ENCODE results near the gene EIF5.

Gene EIF5

DNA sequence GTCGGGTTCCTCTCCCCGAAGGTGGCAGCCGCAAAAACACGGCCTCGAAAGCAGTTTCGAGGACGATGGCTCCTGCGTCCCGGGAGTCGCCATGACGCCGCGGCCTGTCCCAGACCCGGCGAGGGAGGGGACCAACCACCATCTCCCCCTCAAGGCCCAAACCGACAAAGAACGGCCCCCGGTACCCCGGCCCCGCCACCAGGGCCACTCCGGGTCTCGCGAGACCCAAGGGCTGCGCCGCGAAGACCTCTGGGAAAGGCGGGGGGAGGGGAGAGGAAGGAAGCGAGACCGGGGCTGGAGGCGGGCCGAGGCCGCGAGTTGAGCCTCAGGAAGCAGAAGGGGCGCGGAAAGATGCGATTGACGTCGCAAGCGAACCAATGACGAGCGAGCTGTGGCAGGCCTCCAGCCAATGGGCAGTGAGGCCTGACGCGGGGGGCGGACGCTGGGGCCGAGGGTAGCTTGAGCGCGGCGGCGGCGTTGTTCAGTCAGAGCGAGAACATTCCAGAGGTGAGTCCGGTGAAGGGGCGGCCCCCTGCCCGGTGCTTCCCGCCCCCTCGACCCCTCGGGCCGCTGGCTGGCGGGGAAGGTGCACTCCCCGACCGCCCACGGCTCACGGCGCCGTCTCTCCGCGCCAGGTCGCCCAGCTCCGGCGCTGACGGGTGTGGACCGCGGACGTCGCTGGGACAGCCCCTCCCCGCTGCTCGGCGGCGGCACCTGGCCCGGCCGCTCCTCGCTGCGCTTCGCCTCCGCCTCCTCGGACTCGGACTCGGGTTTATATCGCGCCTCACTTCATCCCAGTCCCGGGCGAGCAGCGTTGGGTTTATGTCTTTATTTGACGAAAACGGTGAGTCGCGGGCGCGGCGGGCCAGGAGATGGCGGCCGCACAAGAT lies at the start of gene EIF5:
TSS of gene EIF5 (plus strand) at position 484 of the 890 bp plus-strand sequence. CDS start 1,624 bp downstream, outside the sequence.
- peak; percentile 97 for DNase-seq

- no peak for DNase-seq
Observed at GRCh38 chr14:103284574-103285467, 49.2 kb upstream of the EIF5 start.

GRCh38 chr14:103286460-103286859 lies 47.6 kb upstream of the EIF5 start:
- DNase-seq: no peak

GRCh38 chr14:103286968-103287850 lies 46.8 kb upstream of the EIF5 start:
- no peak for DNase-seq

DNA sequence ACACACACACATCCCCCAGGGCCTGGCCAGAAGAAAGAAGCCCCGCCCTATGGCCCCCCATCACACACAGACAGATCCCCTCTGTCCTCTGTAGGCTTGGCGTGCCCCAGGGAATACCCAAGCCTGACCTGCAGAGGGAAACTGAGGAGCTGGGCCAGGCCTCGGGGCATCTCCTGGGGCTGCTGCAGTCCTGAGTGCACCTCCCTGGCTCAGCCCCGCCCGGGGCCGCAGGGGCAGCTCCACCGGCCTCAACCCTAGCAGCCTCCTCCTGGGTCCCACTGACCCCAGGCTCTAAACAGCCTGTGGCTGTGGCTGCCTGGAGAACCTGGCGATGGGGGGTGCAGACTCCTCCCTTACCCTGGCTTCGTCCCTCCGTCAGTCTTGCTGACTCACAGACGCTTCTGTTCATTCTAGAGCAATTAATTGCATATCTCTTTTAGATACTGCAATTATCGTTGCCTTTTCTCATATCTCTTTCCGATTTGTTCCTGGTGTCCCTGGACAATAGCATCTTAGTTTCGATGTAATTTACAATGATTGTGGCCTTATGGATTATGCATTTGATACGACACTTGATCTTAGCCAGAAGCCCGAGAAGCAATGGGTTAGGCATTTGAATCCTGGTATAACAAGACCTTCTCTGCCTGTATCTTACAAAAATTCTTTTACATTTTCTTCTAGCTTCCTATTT lies 45.8 kb upstream of the EIF5 start:
- no peak for DNase-seq

- no peak for DNase-seq
Observed at GRCh38 chr14:103290056-103290455, 44.0 kb upstream of the EIF5 start.

GRCh38 chr14:103290494-103290893 lies 43.5 kb upstream of the EIF5 start:
- DNase-seq: no peak

DNA sequence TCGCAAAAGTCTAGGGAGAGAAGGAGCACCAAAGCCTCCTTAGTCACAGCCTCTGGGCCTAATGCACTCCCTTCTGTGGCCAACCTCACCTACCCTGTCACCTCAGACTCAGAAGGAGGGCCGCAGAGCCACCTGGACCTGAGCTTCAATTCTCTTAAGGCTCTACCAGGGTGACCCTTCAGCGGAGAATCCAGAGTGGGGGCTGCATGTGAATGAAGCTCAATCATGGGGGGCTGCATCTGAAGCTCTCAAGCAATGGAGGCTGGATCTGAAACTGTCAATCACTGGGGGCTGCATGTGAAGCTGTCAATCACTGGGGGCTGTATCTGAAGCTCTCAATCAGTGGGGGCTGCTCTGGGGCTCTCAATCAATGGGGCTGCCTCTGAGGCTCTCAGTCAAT lies 43.1 kb upstream of the EIF5 start:
- no peak for DNase-seq

DNA sequence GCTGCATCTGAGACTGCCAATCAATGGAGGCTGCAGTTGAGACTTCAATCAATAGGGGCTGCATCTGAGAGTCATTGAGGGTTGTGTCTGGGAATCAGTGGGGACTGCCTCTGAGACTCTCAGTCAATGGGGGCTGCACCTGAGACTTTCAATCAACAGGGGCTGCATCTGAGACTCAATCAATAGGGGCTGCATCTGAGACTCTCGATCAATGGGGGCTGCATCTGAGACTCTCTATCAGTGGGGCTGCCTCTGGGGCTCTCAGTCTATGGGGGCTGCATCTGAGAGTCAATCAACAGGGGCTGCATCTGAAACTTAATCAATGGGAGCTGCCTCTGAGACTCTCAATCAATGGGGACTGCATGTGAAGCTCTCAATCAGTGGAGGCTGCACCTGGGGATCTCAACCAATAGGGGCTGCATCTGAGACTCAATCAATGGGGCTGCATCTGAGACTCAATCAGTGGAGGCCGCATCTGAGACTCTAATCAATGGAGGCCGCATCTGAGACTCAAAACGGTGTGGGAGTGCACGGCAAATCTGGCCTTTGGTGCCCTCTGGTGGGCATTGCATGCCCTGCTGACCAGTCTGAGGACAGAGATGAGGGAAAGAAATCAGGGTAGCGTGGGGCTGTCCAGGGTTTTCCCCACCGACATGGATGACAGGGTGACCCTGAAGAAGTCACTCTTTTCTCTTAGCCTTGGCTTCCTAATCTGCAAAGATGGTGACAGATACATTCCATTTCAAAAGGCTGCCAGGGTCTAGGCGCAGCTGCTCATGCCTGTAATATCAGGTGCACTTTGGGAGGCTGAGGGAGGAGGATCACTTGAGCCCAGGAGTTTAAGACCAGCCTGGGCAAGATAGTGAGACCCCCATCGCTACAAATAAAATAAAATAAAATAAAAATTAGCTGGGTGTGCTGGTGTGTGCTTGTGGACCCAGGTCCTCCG lies 41.3 kb upstream of the EIF5 start:
- peak; percentile 59 for DNase-seq

DNA sequence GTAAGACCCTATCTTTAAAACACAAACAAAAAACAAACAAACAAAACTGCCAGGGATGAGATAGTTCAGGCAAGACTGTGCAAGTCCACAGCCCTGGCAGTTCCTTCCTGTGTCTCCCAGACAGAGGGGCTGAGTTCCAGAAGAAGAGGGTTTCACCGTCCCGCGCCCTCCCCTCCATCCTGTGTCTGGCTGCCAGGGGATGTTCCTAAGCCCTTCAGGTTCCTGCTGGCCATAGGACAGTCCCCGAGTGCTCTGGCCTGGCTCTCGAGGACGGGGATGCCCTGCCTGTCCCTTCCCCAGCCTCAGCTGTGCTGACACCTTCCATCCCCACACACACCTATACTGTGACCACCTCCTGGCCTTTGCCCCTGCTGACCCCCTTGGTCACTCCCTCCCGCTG lies 40.6 kb upstream of the EIF5 start:
- DNase-seq: no peak

DNA sequence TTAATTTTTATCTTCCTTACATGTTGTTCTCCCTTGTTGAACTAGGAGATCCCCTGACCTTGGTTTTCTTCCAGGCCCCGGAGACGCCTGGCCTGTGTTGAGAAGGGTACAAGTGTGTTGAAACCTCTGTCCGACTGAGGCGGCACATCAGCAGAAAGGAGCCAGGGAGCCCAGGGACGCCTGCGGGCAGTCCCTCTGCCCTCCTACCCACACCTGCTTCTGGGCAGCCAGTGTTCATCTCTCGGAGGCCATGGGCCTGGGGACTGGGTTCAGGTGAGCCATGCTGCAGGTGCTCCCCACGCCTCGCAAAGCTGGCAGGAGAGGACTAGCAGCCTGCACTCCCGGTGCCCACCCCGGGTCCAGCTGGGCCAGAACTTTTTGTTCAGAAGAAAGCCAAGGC lies 39.9 kb upstream of the EIF5 start:
- no peak for DNase-seq

DNA sequence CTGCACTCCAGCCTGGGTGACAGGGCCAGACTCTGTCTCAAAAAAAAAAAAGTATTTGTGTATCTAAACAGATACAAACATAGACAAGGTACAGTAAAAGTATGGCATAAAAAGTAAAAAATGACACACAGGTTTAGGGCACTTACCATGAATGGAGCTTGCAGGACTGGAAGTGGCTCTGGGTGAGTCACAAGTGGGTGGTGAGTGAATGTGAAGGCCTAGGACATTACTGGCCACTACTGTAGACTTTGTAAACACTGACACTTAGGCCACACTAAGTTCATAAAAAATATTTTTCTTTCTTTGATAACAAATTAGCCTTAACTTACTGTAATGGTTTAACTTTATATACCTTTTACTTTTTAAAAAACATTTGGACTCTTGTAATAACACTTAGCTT lies 38.0 kb upstream of the EIF5 start:
- DNase-seq: no peak

GRCh38 chr14:103296987-103297386 lies 37.0 kb upstream of the EIF5 start:
- DNase-seq: no peak

GRCh38 chr14:103298620-103299019 lies 35.4 kb upstream of the EIF5 start:
- DNase-seq: no peak

DNA sequence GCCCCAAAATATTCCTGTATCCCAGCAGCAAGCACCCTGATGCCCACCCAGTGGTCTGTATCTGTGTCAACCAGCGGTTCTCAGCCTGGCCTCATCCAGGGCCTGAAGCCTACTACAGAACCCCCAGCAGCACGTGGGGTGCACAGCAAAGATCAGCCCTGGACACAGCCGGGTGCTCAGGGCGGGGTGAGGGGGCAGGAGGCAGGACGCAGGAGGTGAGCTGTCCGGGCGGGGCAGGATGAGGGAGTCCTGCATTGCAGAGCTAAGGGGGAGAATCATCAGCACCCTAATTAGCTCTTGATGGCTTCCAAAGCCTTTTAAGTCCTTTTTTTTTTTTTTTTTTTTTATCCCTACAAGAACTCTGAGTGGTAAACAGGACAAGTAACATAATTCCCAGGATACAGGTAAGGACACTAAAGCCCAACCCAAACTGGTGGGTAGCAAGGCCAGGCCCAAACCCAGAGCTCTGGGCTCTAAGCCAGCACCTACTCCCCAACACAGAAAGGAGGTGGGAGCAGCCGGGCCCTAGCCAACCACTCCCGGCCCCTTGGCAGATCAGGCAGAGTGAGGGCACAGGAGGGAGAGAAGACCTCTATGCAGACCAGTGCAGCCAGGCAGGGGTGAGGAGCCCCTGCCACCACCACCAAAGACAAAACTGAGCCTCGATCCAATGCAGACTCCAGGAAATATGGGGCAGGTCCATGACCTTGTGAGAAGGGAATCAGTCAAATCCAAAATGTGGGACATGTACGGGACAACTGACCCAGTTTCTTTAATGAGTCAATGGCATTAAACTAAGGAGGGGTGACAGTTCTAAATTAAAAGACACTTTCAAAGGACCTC lies 32.3 kb upstream of the EIF5 start:
- no peak for DNase-seq

GRCh38 chr14:103302966-103303365 lies 31.1 kb upstream of the EIF5 start:
- no peak for DNase-seq

DNA sequence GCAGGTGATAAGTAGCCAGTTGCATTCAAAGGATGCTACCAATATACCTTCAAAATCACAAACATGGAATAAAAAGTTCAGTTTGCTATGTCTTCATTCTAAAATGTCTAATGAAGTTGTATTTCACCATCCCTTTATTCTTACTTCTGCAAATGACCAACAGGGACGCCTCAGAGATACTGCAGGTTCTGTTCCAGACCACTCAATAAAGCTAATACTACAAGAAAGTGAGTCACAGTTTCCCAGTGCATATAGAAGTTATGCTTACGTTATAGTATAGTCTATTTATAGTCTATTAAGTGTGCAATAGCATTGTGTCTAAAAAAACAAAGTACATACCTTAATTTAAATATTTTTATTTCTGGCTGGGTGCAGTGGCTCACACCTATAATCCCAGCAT lies 29.3 kb upstream of the EIF5 start:
- no peak for DNase-seq

GRCh38 chr14:103308717-103309616 lies 25.1 kb upstream of the EIF5 start:
- DNase-seq: no peak

DNA sequence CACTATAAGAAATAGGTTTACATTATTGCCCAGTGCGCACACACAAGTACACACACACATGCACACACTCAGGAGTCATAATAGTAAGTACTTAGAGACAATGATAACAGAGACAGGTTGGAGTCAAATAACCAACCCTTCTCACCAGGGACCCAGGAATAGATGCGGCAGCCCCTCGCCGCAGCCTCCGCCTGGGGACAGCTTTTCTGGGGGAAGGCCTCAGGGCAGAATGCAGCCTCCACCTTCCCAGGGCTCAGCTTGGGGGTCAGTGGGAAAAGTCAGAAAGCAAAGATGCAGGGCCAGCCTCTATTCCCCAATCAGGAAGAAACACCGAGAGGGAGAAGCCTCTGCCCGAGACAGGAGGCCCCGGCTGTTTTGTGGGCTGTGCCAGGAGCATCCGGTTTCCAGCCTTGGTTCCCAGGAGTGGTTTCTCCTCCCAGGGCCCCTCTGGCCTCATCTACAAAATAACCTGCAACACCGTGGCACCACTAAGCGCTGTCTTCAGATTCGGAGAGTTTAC lies 23.4 kb upstream of the EIF5 start:
- DNase-seq: no peak
